GM19099 (cell line): ENCODE results near the gene DYNLT2.

Experiments used
- POLR2A ChIP-seq: IDR thresholded peaks from 3 replicates; pipeline ENCODE4 v1.6.1; 2011; ENCODE audit warnings: low read depth; ENCODE audit not compliant: insufficient read length; ENCODE audit errors: extremely low read depth

DYNLT2 gene

DNA sequence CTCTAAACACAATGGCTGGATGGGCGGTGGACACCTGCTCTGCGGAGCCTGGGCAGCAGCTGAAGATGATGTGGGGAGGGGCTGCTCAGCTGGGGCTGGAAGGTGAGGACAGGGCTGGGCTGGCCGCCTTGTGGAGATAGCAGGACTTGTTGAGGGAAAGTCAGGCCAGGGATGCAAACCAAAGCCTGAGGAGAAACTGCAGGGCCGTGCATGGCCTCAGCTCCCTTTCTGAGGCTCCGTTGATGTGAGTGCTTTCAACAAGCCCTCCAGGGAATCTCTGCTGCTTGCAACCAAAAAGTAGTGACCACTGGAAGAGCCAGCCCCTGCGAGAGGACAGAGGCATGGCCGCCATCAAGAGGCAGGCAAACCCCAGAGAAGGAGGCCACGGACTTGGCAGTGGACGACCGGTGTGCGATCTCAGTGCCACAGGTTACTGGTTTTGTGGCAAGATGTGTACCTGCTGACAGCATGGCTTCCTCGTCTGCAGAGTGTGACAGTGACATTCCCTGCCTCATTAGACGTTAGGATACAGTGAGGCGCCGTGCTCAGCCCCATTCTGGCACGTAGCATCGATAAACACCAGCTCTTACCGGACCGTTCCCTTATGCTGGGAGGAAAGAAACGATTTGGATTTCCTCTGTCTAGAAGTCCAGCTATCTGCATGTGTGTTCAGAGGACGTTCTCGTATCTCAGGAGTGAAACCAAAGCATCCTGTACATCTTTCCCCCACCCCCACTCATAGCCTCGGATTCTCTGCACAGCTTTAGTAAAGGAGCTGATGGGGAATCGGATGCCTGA, 38.0 kb upstream of the DYNLT2 start:
- TF ChIP-seq POLR2A: no peak

DNA sequence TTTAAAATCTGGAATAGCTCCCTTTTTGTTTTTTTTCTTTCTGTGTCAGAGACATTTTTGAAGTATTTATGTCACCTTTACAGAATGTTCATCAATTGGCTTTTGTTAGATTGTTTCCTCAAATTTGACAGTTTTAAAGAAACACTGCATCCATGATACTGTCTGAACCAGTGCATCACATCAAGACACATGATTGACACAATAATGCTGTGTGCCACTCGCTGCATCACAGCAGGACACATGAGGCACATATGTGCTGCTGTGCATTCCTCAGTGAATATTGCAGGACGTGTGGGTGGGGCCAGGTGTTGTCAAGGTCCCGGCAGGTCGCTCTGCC, 37.4 kb upstream of the DYNLT2 start:
- no peak for TF ChIP-seq POLR2A

DNA sequence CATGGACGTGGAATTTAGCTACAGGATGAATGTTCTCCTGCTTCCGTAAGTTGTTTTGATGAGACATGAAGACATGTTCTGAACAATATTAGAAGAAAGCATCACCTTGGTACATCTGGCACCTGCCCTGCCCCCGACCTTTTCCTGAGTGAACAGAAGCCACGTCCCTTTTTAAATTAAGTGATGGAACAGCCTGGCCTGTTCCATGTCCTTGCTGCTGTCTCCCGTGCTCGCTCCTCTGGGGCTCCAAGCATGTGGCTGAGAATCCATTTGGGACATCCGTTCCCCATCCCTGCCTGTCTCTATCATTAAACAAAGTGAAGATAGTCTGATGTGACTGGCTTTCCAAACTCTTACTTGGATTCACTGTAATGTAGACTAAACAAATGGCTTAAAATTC, 36.4 kb upstream of the DYNLT2 start:
- no peak for TF ChIP-seq POLR2A

DNA sequence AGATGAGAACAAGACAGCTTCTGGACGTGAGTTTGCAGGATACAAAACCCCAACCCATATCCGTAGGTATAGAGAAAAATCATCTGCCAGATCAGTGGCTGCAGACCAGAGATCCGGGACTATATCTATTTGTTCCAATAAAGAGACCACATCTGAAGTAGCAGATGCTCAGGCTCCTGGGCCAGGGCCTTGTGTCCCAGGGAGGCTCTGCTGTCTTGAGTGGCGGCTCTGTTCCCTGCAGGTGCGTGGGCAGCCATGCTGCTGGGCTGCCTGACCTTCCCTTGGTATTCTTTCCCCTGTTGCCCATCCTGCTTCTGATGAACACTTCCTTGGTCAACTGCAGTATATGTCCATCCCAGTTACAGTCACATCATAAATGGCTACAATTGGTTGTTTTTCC, 35.0 kb upstream of the DYNLT2 start:
- no peak for TF ChIP-seq POLR2A

DNA sequence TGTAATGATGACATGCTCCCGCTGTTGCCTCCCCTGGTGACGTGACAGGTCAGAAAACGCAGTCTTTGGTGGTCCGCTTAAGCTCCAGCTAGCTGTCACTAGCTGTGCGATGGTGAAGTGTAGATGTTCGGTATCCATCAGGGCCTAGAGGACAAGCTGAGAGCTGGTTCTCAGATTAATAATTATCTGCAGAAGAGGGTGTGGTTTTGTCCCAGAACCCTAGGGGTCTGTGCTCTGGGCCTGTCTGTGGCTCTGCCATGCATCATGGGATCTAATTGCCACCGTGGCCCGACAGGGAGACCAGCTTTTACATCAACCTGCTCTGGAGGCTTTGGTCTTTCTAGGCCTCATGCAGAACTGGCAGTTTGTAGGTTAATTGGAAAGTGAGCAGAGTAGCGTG, 34.2 kb upstream of the DYNLT2 start:
- no peak for TF ChIP-seq POLR2A

DNA sequence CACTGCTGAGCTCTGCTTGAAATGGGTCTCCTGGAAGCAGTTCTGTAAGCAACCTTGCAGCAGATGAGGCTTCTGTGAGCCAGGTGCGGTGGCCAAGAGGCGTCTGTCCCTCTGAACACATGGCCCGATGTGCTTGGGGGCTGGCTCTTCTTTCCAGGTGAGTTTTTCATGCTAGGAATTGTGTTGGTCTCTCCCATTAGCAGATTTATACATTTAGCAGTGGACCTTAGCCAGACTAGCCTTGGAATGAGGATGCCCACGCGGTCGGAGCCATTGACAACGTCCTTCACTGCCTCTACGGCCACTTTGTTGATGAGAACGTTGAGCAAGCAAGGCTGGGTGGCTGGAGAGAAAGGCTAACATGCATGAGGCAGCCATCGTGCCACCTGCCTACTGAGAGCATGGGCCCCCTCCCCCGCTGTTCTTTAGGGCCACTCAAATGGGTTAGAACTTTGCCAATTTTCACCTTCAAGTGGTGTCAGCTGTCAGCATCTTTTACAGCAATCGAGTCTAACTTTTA, 33.5 kb upstream of the DYNLT2 start:
- no peak for TF ChIP-seq POLR2A

DNA sequence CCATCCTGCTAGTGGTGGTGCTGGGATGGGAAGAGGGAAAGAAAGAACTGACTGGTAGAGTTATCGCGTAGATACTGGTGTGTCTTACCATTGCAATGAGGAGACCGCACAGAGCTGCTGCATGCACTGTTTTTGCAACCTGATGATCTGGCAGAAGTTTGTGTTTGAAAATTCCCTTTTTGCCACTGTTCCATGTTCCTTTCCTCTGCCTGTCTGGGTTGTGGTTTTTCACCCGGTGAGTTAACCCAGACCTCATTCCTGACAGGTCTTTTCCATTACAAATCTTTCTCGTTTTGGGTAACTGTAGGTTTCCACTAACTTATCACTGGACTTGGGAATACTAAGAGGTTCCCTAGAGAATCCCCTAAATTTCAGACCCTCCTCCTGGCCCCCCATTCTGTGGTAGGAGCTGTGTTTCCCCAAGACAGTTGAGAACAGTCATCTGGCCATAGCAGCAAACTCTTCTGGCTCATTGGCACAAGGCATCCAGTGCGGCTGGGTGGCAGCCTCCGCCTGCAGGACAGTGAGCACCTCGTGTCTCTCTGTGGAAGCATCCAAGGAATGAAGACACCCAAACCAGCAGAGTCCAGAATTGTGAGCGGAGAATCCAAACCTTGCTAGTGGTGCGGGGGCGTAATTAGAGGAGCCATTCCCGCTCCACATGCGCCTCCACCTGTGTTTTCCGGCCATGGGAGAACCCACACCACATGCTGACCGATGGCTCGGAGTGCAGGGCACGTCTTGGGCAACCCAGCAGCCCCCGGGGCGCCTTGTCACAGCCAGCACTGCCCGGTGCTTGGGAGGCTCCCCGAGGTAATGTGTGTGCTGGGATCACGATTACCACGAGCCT, 32.8 kb upstream of the DYNLT2 start:
- TF ChIP-seq POLR2A: no peak

DNA sequence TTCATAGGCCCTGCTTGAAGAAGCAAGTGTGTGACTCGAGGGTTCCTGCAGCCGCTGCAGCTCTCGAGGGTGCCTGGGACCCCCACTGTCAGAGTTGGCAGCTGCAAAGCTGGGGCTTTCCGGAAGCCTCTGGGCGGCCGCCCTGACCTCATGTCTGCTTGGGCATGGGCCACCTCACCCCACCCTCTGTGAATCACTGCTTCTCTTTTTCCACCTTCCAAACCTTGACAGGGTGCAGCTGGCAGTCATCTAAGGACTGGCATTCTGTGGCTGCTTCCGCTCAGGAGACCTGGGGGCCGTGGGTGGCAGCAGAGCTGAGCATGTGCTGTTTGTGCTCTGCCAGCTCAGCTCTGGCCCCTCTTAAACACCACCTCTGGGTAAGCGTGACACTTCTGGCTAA, 32.0 kb upstream of the DYNLT2 start:
- no peak for TF ChIP-seq POLR2A

DNA sequence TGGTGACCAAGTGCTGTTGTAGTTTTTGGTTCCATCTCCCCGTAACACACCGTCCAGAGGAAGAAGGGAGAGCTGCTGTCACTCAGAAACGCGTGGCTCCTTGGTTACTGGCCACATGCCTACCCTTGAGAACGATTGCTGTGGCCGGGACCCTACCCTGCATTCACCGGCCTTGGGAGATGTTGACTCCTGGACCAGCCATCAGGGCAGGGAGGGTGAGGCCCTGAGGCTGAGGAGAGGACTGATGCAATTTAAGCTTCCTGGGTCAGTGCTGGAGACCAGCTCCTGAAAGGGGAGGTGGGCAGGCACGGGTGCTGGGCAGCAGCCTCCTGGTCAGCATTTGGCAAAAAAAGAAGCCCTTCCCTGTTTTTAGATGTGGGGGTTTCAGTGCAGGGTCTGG, 31.6 kb upstream of the DYNLT2 start:
- TF ChIP-seq POLR2A: no peak

DNA sequence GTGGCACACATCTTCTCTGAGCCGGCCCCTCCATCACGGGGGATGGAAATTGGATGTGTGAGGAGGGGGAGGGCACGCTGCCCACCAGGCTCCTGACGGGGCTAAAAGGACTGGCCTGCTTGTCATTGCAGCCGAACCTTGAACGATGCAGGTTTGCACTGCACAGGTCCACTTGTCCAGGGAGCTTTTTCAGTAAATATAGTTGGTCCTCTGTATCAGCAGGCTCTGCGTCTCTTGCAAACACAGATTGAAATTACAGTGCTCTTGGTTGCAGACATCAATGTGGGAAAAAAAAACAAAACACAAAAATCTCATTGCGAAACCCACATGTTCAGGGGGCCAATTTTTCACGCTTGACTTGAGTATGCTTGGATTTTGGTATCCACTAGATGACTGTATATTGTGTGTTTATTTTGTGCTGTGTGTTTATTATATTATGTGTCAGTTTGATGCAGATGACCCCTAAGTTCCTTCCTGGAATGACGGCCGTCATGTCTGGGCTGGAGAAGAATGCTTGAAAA, 29.3 kb upstream of the DYNLT2 start:
- TF ChIP-seq POLR2A: no peak

DNA sequence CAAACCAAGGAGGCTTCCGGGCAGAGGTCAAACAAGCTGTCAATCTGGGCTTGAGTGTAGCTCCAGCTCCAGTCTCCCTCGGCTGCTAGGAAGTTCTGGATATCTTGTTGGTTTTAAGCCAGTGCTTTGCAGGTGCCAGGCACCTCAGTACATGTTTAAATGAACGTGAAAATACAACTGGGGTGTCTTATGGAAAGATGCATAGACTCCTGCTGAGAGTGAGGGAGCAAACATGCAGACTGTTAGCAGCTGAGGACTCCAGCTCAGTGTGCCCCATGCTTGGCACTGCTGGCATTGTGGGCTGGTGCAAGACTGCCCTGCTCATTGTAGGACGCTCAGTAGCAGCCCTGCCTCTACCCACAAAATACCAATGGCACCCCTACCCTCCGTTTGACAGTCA, 28.5 kb upstream of the DYNLT2 start:
- TF ChIP-seq POLR2A: no peak

DNA sequence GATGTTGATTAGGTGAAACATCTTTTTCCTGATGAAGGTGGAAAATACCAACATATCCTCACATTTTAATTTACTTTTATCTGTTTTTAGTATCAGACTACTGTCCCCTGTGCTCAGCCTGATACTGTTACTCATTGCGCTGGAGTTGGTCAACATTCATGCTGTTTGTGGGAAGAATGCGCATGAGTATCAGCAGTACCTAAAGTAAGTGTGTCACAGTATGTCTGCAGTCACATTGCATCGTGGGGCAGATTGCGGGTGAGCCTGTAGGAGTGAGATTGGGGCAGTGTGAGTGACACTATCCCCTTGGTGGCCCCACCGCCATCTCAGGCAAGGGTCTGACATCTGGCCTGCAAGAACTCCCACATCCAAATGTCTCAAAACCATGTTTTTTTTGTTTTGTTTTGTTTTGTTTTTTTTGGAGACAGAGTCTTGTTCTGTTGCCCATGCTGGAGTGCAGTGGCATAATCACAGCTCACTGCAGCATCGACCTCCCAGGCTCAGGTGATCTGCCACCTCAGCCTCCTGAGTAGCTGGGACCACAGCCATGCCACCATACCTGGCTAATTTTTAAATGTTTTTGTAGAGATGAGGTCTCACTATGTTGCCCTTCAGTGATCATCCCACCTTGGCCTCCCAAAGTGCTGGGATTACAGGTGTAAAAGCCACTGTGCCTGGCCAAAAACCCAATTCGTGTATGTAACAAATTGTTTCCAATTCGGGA, 27.9 kb upstream of the DYNLT2 start:
- TF ChIP-seq POLR2A: no peak

DNA sequence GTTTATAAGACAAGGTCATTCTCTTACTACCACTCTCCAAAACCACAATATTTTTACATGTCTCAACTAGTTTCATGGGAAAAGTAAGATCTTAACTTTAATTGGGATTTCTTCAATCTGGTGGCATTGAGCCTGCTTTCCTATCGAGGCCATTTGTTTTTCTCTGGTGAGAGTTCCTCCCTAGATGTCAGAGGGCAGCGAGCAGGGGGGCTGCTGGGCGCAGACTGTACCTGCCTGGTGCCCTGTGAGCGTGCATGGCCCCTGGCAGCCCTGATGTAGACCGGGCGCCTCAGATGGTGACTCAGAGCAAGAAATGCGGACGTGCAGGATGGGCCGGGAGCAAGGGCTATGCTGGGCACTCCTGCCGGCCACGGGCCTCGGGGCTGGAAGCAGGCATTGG, 27.3 kb upstream of the DYNLT2 start:
- no peak for TF ChIP-seq POLR2A

DNA sequence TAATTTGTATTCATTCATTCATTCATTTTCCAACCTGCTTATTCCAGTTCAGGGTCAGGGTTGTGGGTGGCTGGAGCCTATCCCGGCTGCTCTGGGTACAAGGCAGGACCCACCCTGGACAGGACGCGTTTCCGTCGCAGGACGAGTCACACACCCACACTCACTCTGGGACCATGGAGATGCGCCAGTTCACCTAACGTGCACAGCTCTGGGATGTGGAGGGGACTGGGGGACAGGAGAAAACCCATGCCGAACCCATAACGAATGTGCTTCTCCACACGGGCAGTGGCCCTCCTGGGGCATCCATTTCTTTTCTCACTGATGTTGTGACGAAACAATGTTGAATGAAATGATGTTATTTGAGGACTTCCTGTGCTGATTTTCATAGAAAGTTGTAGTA, 26.5 kb upstream of the DYNLT2 start:
- no peak for TF ChIP-seq POLR2A

DNA sequence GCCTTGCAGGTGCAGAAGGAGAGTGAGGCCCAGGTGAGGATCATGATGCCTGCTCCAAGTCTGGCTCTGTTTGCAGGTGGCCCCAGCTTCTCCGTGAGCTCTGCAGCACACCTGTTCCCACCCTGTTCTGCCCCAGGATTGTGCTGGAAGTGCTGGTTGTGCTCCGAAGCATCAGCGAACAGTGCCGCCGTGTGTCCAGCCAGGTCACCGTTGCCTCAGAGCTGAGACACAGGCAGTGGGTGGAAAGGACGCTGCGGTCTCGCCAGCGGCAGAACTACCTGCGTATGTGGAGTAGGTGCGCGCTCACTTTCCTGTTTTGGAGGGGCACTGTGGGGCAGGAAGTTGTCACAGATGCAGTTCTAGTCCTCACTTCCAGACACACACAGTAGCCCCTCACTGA, 25.0 kb upstream of the DYNLT2 start:
- no peak for TF ChIP-seq POLR2A
